Activated gamma-delta T cell treated with anti-CD3 and anti-CD28 coated beads, Interleukin-2, amount 50 U/mL, for 16 hours (primary cell): ENCODE results near the gene GRAP2.
"Not testable (repeated sequence)": the region's sequence is repeated elsewhere in the genome, so short reads cannot be mapped to it uniquely, and the experiment has no call there.

Source experiments
- DNase-seq: peaks from one replicate; pipeline ENCODE4 v3.0.0-alpha.2; 2020; ENCODE audit warnings: low read depth

GRAP2 gene

DNA sequence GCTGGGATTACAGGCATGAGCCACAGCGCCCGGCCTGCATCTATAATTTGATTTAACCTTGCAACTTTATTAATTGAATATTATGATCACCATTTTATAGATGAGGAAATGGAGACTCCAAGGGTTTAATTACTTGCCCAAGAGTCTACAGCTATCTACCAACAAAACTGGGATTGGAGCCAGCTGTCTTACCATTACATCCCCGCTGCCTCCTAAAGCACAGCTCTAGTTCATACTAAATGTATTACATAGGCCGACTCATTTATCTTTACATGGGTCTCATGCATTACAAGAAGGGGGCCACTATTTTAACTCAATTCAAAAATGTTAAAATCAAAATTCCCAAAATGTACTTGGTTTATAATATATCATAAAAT, 45.2 kb downstream of the GRAP2 start:
- no peak for DNase-seq

DNA sequence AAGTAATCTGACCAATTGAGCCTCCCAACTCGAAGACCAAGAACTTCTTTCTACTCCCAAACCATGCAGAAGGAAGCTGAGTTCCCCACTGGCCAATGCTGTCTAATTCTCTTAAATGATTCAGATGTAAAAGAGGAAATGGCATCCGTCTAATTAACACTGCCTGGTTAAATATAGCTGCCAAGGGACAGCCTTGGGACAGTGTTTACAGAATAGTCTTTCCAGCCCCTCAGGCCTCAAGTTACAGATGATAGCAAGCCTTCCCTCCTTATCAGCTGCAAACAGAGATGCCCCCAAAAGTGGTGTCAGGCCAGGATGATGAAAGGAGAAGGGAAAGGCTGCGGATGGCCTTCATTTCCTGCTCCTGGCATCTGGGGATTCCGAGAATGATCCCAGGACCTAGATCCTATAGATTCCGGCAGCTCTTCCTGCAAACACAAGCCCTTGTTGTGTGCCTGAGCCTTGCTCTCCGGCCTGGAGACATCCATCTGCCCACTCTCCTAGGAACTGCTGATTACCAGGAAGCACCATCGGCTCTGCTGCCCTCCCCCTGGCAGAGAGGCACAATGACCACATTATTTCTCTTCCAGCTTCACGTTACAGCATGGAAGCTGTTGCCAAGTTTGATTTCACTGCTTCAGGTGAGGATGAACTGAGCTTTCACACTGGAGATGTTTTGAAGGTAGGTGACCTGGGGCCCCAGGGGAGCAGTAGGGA, 45.8 kb downstream of the GRAP2 start:
- DNase-seq: no peak

DNA sequence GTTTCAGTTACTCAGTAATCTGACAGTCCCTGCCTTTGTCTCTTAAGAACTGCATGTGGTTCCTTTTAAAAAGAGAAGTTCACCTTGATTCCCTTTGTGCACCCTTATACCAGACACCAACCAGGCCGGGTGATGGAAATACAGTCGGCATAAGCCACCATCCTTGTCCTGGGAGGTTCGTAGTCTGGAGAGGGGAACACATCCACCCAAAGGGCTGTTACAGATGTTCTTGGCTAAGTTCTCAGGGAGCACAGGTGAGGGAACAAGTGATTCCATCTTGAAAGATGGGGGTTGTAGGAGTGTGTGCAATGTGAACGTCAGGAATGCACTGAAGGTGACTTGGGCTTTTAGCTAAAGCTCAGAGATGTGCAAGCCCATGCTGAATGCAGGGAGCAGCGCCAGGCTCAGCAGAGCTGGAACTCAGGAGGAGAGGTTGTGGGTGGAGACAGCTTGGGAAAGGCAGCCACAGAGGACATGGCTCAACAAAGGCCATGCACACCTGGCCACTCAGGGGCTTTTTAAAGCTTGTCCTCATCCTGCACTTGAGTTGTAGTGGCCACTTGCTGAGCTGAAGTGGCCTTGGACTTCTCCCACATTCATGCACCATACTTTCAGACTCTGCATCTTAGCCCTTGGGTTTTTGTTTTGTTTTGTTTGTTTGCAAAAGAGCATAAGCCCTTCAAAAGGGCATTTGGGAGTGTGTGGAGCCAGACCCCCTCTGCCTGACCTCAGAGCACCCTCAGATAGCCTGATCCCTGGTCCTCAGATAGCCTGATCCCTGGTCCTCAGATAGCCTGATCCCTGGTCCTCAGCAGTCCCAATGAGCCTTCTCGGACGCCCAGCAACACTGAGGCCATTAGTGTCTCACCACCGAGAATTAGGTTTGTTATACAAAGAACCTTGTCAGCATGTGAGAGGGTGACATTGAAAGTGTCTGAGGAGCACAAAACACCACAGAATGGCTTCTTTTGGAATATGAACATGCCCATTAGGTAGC, 46.6 kb downstream of the GRAP2 start:
- no peak for DNase-seq

DNA sequence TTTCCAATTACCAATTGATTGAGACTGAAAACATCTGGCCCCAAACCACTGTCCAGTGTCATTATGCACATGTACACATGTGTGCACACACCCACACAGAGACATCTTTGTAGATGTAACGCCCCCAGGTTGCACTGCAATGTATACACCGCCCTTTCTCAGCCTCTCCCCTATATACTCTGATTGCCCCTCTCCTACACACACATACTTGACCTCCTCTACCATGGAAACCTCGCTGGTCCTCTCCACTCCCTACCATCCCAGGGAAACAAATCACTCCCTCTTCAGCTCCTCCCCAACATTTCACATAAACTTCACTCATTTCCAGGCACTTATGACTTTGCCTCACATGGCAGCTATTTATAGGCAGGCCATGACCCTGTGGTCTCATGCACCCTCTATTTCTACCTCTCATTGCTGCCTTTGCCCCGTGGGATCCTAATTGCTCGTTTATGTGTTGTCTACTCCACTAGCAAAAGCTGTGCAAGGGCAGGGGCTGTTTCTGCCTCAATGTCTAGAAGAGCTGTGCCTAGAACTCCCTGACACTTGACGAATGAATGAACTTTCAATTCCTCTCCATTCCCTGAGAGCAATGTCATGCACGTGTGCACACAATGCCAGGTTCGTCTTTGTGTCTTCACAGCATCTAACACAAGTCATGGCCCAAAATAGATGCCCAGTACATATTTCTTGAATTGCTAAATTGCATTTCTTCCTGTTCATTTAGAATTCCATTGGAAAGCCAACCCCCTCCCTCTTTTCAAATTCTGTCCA, 49.3 kb downstream of the GRAP2 start:
- no peak for DNase-seq

DNA sequence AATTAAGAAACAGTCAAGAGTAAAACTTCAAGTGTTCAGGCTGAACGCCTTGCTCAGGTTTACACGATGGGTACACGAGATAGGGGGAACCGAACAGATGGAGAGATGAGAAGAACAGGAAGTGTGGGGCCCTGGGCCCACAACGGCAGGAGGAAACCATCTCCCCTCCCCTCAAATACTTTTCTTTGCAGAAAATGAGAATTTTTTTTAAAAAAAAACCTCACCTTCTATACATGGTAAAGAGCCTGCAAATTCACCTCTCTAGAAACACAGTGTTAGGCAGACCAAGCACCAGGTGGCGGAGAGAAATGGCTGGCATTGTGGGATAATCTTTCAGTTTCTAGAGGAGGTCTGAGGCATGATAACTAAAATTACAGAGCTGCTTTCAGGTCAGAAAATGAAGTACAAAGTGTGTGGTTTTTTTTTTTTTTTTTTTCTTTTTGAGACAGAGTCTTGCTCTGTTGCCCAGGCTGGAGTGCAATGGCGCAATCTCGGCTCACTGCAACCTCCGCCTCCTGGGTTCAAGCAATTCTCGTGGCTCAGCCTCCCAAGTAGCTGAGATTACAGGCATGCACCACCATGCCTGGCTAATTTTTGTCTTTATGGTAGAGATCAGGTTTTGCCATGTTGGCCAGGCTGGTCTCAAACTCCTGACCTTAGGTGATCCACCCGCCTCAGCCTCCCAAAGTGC, 50.9 kb downstream of the GRAP2 start:
- not testable (repeated sequence) for DNase-seq

DNA sequence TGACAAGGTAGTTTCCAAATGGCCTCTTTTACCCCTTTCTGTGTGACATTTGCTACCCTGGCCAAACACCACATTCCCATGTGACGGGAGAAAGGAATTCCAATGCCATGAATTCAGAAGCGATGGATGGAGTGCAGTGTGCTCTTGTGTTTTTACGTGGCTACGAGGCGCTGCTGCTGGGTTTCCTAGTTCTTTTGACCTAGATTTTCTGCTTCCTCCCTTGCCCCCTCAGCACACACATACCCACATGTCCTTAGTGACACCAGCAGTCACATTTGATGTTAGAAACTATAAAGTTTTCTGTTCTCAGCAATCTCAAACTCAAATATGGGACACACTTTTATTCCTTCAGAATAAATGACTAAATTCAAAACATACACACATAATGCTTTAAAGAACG, 51.5 kb downstream of the GRAP2 start:
- no peak for DNase-seq

DNA sequence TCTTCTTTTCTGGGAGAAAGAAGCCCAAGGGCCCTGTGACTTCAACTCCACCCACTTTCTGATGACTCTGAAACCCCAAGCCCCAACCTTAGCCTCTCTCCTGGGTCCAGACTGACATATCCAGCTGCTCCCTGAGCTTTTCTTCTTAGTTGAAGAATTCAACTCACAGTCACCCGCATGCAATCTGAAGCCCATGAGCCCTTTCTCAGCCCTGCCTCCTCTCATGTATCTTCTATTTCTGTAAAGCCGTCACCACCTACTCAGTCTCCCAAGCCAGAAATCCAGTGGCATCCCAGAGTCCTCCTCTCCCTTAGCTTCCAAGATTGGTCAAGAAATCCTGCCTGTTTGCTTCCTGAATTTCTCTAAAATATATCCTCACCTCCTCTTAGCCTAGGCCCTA, 52.2 kb downstream of the GRAP2 start:
- DNase-seq: no peak

DNA sequence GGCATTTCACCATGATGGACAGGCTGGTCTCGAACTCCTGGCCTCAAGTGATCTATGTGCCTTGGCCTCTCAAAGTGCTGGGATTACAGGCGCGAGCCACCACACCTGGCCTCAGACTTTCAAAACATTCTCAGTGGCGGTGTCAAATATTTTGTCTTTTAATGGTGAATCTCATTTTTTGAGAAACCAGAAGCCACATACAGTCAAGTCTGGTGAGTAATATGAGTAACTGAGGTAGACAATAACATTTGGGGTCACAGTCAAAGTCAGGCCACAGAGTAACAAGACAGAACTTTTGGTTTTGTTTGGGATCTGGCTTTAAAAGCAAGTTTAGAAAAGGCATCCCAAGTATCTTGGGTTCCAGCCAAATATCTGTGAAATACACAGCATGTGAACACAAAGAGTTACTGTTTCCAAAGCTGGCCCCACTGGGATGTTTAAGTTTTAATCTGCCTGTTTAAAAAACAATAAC, 53.7 kb downstream of the GRAP2 start:
- no peak for DNase-seq

DNA sequence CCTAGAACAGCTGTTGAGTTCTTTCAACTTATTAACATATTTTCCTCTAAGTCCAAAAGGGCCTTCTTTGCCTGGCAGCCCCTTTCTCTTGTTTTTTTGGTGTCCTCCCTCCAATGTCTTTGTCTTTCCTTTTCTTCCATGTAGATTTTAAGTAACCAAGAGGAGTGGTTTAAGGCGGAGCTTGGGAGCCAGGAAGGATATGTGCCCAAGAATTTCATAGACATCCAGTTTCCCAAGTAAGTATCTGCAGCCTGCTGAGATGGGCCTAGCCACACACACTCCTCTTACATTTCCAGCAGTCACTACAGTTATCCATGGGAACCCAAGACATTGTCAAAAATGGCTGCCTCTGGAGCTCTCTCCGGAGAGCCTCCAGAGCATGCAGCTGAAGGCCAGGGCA, 54.8 kb downstream of the GRAP2 start:
- DNase-seq: no peak

DNA sequence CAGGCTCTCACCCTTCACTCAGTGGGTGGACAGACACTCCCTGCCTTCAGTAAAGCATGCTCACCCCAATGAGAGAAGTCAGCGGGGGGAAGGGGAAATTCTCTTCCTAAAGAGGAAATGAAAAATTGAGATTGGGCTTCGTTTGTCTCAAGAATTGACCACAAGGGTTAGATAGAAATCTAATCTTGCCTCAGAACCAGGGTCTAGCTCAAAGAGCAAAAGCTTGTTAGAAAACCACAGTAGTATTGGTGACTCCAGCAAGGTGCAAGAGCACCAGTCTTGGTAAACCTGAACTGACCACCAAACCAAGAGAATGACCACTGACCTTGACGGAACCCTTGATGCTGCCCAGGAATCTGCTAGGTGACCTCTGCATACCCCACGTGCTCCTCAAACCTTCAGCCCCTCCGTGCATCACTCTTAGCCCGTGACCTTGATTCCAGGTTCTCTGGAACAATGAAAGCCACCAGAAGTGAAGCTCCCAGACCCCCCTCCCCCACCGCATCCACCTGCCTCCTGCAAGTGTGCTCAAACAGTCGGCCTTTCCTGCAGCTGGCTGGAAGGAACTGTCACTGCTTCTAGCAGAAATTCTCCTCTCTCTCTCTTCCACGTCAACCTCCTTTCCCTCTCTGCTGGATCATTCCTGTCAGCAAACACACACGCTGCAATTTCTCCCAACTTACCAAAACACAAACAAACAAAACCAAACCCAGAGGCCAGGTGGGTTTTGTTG, 56.2 kb downstream of the GRAP2 start:
- DNase-seq: no peak

DNA sequence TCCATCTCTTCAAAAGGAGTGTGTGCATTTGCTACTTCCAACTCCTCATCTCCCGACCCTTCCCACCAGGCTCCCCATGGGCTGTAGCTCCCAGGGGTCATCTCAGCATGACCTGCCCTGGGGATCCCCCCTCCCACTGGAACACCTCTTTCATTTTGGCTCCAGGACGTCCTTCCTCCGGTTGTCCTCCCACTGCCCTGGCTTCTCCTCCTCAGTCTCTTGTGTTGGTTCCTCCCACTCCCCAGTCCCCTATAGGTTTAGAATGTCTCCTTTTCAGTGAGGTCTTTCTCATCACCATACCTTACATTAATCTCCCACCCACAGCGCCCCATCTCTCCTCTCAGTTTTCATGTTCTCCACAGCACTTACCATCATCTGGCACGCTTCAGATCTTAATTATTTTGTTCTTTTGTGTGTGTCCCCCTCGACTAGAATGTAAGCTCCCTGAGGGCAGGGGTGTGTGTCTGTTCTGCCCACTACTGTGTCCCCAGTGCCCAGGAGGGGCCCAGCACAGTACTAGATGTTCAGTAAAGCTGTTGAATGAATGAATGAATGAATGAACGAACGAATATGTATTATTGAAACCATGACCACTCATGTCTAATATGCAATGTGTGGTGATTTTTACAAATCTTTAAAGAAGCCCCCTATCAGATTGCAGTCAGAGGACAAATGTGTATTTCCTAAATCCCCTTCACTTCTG, 57.3 kb downstream of the GRAP2 start:
- DNase-seq: no peak

DNA sequence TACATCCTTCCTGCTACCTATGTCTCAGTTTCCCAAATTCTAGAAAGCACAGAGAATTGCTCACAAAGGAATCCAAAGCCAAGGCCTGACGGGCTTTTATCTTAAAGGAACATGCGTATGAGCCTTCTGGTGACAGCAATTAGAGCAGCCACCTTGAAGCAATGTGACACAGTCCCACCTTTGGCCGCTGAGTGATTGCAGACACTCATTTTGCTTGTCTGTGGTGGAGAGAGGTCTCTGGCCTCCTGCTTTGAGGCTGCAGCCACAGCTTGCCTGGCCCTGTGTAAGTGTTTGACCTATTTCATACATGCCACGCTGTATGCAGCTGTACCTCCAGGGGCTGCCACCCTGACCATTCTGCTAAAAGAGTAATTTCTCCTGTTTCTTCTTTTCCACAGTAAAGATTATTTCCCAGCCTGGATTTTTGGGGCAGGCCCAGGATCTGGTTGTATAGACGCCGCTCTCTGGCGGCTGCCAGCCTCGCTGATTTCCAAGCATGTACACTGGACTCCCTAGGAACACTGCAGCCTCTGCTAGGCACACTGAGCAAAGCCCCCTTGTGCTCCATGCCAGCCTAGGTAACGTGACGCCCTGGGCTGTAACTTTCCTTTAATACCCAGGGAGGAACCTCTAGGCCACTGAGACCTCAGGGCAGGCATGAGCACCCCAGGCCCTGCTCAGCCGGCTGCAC, 58.2 kb downstream of the GRAP2 start:
- no peak for DNase-seq

DNA sequence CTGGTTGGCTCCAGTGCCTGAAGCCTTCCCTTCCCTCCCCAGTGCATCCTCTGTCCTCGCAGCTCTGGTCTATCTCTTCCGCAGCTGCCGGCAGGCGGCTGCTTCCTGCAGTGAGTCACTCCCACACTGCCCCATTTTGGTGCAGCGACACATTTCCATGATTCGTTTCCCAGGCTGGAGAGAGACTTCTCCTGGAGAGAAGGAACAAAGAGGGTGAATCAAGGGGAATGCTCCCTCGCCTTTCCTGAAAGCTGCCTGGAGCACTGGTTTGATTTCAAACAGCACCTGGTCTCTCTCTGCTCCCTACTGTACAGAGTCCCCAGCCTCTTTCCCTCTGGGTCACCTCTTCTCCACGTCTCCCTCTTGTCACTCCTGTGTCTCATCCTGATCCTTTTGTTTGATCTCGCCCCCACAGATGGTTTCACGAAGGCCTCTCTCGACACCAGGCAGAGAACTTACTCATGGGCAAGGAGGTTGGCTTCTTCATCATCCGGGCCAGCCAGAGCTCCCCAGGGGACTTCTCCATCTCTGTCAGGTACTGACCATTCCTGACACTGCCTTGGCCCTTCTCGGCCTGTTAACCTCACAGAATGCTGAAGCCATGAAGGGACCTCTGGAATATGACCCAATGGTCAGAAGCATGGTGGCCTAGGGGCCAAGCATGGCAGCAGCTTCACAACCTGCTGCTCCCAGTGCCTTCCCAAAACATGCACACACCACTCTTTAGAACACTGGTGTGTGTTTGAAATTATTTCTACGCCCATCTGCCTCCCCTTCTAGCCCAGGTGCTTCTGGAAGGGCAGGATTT, 59.0 kb downstream of the GRAP2 start, which contains the start of gene TMA7B:
TMA7B (plus strand) TSS at position 758 of the 808 bp plus-strand sequence. CDS start 3,978 bp downstream, outside the sequence.
- DNase-seq: no peak

DNA sequence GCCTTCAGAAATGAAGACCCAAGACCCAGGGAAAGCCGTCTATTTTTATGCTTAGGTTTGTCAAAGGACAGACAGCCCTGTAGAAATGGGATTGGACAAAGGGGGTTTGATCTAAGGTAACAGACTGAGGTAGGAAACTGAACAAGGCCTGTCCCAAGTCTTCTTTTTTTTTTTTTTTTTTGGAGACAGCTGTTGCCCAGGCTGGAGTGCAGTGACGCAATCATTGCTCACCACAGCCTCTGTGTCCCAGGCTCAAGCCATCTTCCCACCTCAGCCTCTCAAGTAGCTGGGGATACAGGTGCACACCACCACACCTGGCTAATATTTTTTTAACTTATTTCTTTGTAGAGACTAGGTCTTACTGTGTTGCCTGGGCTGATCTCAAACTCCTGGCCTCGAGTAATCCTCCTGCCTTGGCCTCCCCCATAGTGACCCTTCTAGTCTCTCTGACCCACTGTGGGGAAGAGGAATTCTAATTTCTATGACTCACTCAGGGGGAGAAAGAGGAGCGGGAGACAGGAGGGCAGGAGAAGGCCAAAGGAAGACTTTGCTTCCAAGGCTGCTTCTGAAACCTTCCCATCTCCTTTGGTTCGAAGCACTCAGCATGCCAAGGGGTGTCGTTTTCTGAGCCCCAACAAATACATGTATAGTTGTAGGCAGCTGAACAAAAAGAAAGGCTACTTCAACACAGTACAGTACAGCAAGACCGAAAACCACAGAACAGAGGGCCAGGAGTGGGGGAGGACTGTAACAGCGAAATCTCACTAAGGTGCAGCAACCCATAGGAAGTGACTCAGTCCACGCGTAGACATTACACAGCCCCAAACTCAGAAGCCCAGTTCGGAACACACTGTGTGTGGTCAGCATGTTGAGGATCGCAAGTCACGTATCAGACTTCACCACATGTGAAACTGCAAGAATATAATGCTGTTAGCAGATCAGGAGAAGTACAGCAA, 60.2 kb downstream of the GRAP2 start:
- DNase-seq: peak; percentile 68

DNA sequence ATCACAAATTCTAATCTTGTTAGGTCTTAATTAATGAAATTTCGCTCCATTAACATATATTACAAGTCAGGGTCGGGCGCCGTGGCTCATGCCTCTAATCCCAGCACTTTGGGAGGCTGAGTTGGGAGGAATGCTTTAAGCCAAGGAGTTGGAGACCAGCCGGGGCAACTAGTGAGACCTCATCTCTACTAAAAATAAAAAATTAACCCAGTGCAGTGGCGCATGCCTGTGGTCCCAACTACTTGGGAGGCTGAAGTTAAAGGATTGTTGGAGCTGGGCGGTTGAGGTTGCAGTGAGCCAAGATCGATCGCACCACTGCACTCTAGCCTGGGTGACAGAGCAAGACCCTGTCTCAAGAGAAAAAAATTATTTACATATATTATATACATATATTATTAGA, 61.2 kb downstream of the GRAP2 start:
- no peak for DNase-seq

DNA sequence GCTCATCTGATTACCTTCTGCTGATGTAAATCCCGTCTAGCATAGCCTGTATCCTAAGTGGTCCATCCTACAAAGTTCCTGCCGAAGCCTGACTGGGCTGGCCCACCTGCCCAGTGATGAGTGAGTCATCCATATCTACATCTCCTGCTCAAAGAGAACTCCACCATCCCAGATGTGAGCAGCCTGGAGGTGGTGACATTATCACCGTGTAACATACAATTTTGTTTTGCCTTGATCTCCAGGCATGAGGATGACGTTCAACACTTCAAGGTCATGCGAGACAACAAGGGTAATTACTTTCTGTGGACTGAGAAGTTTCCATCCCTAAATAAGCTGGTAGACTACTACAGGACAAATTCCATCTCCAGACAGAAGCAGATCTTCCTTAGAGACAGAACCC, 64.9 kb downstream of the GRAP2 start:
- DNase-seq: no peak

DNA sequence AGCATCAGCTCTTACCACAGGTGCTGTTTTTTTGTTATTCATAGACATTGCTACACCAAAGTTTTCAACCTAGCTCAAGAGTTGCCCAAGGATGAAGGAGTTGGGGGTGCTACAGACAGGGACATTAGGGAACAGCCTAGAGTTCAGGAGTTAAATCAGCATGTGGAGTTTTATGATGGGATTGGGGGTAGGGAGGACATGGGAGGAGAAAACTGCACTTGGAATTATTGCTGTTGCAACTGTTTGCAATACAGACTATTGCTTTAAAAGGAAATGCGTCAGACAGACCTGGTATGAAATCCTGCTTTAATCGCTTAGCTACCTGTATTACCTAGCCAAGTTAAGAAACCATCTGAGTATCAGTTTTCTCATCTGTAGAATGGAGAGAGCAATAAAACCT, 65.6 kb downstream of the GRAP2 start:
- DNase-seq: no peak
